NCI-H1105 (cell line): ENCODE data around the gene IMPDH2.
A peak's percentile ranks its signal among the peaks of the same experiment; 100 is the strongest.

ENCODE experiments used
- DNase-seq: peaks from one replicate; lab custom pipeline; 2025; lab: John Stamatoyannopoulos, UW

The IMPDH2 gene

GRCh38 chr3:49028673-49029562 lies at the start of gene IMPDH2:
IMPDH2 (minus strand) TSS chr3:49029398; CDS start chr3:49029350, 48 bp downstream.
- peak; percentile 75 for DNase-seq

- no peak for DNase-seq
Observed at GRCh38 chr3:49076646-49077045, 47.4 kb upstream of the IMPDH2 start.

GRCh38 chr3:49076116-49076515 lies 46.9 kb upstream of the IMPDH2 start:
- DNase-seq, result no peak

GRCh38 chr3:49058011-49058410 lies 28.8 kb upstream of the IMPDH2 start:
- no peak for DNase-seq

- no peak for DNase-seq
Observed at GRCh38 chr3:49057268-49057667, 28.1 kb upstream of the IMPDH2 start.

- DNase-seq, result no peak
Observed at GRCh38 chr3:49054344-49054862, 25.2 kb upstream of the IMPDH2 start.

GRCh38 chr3:49053543-49053942 lies 24.3 kb upstream of the IMPDH2 start:
- no peak for DNase-seq

- DNase-seq, result no peak
Observed at GRCh38 chr3:49035281-49035680, 6.1 kb upstream of the IMPDH2 start.

GRCh38 chr3:49034650-49035049 lies 5.5 kb upstream of the IMPDH2 start:
- DNase-seq, result no peak

- DNase-seq, result no peak
Observed at GRCh38 chr3:49032646-49033304, 3.6 kb upstream of the IMPDH2 start.

- DNase-seq, result no peak
Observed at GRCh38 chr3:49030321-49030720, 1.1 kb upstream of the IMPDH2 start.

- no peak for DNase-seq
Observed at GRCh38 chr3:49029563-49029884, 326 bp upstream of the IMPDH2 start.

GRCh38 chr3:49028298-49028672 lies 913 bp downstream of the IMPDH2 start:
- DNase-seq, result no peak

- DNase-seq, result no peak
Observed at GRCh38 chr3:49027634-49028033, 1.6 kb downstream of the IMPDH2 start.

- DNase-seq, result no peak
Observed at GRCh38 chr3:49026536-49026935, 2.7 kb downstream of the IMPDH2 start.

GRCh38 chr3:49025793-49026520 lies 3.2 kb downstream of the IMPDH2 start:
- no peak for DNase-seq

- DNase-seq, result no peak
Observed at GRCh38 chr3:49025005-49025792, 4.0 kb downstream of the IMPDH2 start.

GRCh38 chr3:49024449-49024848 lies 4.7 kb downstream of the IMPDH2 start:
- DNase-seq, result no peak

GRCh38 chr3:49023775-49024174 lies 5.4 kb downstream of the IMPDH2 start:
- no peak for DNase-seq

GRCh38 chr3:49022688-49023171 lies 6.5 kb downstream of the IMPDH2 start:
- no peak for DNase-seq

- DNase-seq, result peak; percentile 88
Observed at GRCh38 chr3:49021813-49022687, 7.1 kb downstream of the IMPDH2 start, which contains the start of gene NDUFAF3. NDUFAF3 (plus strand) TSS chr3:49022121; CDS start chr3:49022145, 24 bp downstream.
